Prostate gland (tissue), 2 donors: ENCODE data around the gene KPNA4.

Experiments used
- POLR2AphosphoS5 ChIP-seq: sonication (generic); formaldehyde crosslinking; IDR thresholded peaks from one replicate; pipeline ENCODE4 v1.6.1; 2017; ENCODE audit warnings: antibody characterized with exemption
- TF ChIP-seq, protein P1 (sequence below), 4 experiments: fragments of 200-600 bp in 2 of 4; fragments of 450-650 bp in 2 of 4; sonication (generic) in 2 of 4; IDR thresholded peaks; 1 replicate in 3 of 4; 2 replicates in 1 of 4; pipeline ENCODE4 v1.5.1; 2016 to 2019; ENCODE audit warnings: antibody characterized with exemption in 4 of 4, mild to moderate bottlenecking in 2 of 4, moderate library complexity in 2 of 4

DNA sequence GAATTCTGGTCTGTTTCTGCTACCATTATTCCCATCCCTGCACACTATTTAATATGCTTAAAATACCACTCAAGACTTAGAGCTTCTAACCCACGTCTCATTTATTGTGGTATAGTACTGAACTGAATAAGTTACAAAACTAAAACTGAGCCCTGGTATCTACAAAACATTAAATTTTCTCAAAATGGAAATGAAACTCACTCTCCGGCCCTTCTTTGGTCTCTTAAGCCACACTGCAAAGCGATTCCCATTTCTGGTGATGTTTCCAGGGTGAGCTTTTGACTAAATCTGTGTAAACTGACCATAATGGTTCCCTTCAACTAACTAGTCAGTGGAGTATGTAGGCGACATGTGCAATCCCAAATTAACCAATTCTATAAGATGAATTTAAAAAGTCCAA is 18.6 kb downstream of the KPNA4 start:
- TF ChIP-seq POLR2AphosphoS5 = no peak
- TF ChIP-seq, protein P1, sequence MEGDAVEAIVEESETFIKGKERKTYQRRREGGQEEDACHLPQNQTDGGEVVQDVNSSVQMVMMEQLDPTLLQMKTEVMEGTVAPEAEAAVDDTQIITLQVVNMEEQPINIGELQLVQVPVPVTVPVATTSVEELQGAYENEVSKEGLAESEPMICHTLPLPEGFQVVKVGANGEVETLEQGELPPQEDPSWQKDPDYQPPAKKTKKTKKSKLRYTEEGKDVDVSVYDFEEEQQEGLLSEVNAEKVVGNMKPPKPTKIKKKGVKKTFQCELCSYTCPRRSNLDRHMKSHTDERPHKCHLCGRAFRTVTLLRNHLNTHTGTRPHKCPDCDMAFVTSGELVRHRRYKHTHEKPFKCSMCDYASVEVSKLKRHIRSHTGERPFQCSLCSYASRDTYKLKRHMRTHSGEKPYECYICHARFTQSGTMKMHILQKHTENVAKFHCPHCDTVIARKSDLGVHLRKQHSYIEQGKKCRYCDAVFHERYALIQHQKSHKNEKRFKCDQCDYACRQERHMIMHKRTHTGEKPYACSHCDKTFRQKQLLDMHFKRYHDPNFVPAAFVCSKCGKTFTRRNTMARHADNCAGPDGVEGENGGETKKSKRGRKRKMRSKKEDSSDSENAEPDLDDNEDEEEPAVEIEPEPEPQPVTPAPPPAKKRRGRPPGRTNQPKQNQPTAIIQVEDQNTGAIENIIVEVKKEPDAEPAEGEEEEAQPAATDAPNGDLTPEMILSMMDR (IDR thresholded peaks at IDR 0.05) = no peak
